Left ventricle myocardium superior (tissue), 1 donor: Measurements from ENCODE around the gene SPAG5. TPM values are rescaled to one million over a fixed set of nuclear protein-coding genes. Genes with fewer than 3 reads are reported as not detected.
A peak's percentile ranks its signal among the peaks of the same experiment; 100 is the strongest.
"Not testable (repeated sequence)": the region's sequence is repeated elsewhere in the genome, so short reads cannot be mapped to it uniquely, and the experiment has no call there.

Source experiments
- ATAC-seq: fragments of 200-7000 bp; cut with Tn5 transposase; one replicate; pipeline ENCODE4 v1.9.1; 2020; ENCODE audit warnings: mild to moderate bottlenecking, moderate library complexity
- DNase-seq: peaks from one replicate; pipeline ENCODE4 v3.0.0-alpha.2; 2020
- intact Hi-C: fragments of 100-400 bp; cut with micrococcal nuclease; formaldehyde crosslinking; loops from one replicate; pipeline ENCODE4 v1.11.0; 2022
- total RNA-seq: library from RNA; stranded (reverse); fragmentation: NEBNext Ultra II Directional; extraction: Animal tissue kit (Norgen Biotek cat#: 25700); gene quantifications from one replicate; pipeline ENCODE4 v1.2.1, GENCODE V29; 2021
- donor health status: DM: no; HTN: yes; CAD: no; lungs with severe emphysema.

SPAG5 gene
- total RNA-seq, 1 donor from 2014 or later = 1.1 TPM

GRCh38 chr17:28613931-28614381, 15.1 kb upstream of the SPAG5 start, which contains the start of gene RSKR:
Gene RSKR (minus strand): TSS chr17:28614185. CDS start chr17:28614161, 24 bp downstream.
- DNase-seq = no peak
- ATAC-seq = peak; percentile 17
- intact Hi-C loops = loop anchor here (2.0 kb wide), 1 partner anchor 119 kb away; no protein-coding TSS in a partner anchor

- ATAC-seq (peak; percentile 71), DNase-seq (no peak)
- intact Hi-C loops = loop anchor here (2.0 kb wide), 1 partner anchor 118 kb away; no protein-coding TSS in a partner anchor
Measured at GRCh38 chr17:28612936-28613872, 14.4 kb upstream of the SPAG5 start.

- no peak for DNase-seq
- no peak for ATAC-seq
- intact Hi-C loops = loop anchor here (2.0 kb wide), 1 partner anchor 118 kb away; no protein-coding TSS in a partner anchor
Measured at GRCh38 chr17:28612531-28612930, 13.7 kb upstream of the SPAG5 start.

- intact Hi-C loops = no loop called here
- ATAC-seq = no peak
- DNase-seq = no peak
Measured at GRCh38 chr17:28610376-28610775, 11.6 kb upstream of the SPAG5 start.

GRCh38 chr17:28604031-28604430, 5.2 kb upstream of the SPAG5 start:
- intact Hi-C loops, DNase-seq, ATAC-seq: not testable (repeated sequence)

GRCh38 chr17:28599311-28600184, 723 bp upstream of the SPAG5 start:
- peak; percentile 67 for ATAC-seq
- DNase-seq = peak; percentile 67
- intact Hi-C loops = no loop called here

- intact Hi-C loops = no loop called here
- no peak for DNase-seq
- ATAC-seq = no peak
Measured at GRCh38 chr17:28598389-28598788, 436 bp downstream of the SPAG5 start.

- intact Hi-C loops = no loop called here
- ATAC-seq (no peak), DNase-seq (no peak)
Measured at GRCh38 chr17:28597606-28598383, 1.0 kb downstream of the SPAG5 start.

GRCh38 chr17:28592260-28592659, 6.6 kb downstream of the SPAG5 start:
- ATAC-seq = no peak
- DNase-seq = no peak
- intact Hi-C loops = no loop called here

- DNase-seq (no peak), ATAC-seq (no peak)
- intact Hi-C loops = no loop called here
Measured at GRCh38 chr17:28585851-28586250, 13.0 kb downstream of the SPAG5 start.

GRCh38 chr17:28584434-28584833, 14.4 kb downstream of the SPAG5 start:
- ATAC-seq (no peak), DNase-seq (no peak)
- intact Hi-C loops = no loop called here

GRCh38 chr17:28582513-28582912, 16.3 kb downstream of the SPAG5 start:
- intact Hi-C loops = no loop called here
- ATAC-seq (no peak), DNase-seq (no peak)

GRCh38 chr17:28580959-28581358, 17.9 kb downstream of the SPAG5 start:
- no peak for ATAC-seq
- no peak for DNase-seq
- intact Hi-C loops = no loop called here

GRCh38 chr17:28579526-28579925, 19.3 kb downstream of the SPAG5 start:
- no peak for ATAC-seq
- no peak for DNase-seq
- intact Hi-C loops = no loop called here

- intact Hi-C loops = no loop called here
- no peak for DNase-seq
Measured at GRCh38 chr17:28578246-28579195, 20.3 kb downstream of the SPAG5 start.

GRCh38 chr17:28577466-28577824, 21.4 kb downstream of the SPAG5 start:
- intact Hi-C loops = no loop called here
- ATAC-seq (no peak), DNase-seq (no peak)

More at GRCh38 chr17:28578246-28579195, 20.3 kb downstream of the SPAG5 start:
- no peak for ATAC-seq

- DNase-seq (peak; percentile 100), ATAC-seq (peak; percentile 87)
- intact Hi-C loops = no loop called here
Measured at GRCh38 chr17:28576758-28577465, 21.9 kb downstream of the SPAG5 start, which contains the start of gene ALDOC. Gene ALDOC (minus strand): TSS chr17:28576895. CDS start chr17:28575532, 1,363 bp downstream.
